Astrocyte (in vitro differentiated cells and primary cell): Measurements from ENCODE around the gene CHST15.

ENCODE experiments used
- CTCF ChIP-seq: IDR thresholded peaks from 2 replicates; pipeline ENCODE4 v1.5.1; 2011; ENCODE audit warnings: low read depth, mild to moderate bottlenecking, inconsistent platforms, low read length, moderate library complexity; ENCODE audit not compliant: insufficient read depth
- EZH2 ChIP-seq: IDR thresholded peaks from 2 replicates; pipeline ENCODE4 v1.6.1; 2012; ENCODE audit warnings: mild to moderate bottlenecking, low read length, inconsistent platforms; ENCODE audit not compliant: insufficient read depth

GRCh38 chr10:124035928-124036558 lies 57.4 kb downstream of the CHST15 start:
- no peak for TF ChIP-seq CTCF
- no peak for TF ChIP-seq EZH2
